Measurements from ENCODE around the gene CROCC.
"Not testable (repeated sequence)": the region's sequence is repeated elsewhere in the genome, so short reads cannot be mapped to it uniquely, and the experiment has no call there.

Gene CROCC

GRCh38 chr1:16895598-16896315 is 26.0 kb upstream of the CROCC start, which contains the start of gene RNU1-2:
Gene RNU1-2 (plus strand): TSS chr1:16895980.
- peak; percentile 91 for DNase-seq (ENCODE audit: low spot score)

- DNase-seq (ENCODE audit: low spot score), result peak; percentile 85
These were observed 25.2 kb upstream of the CROCC start for GRCh38 chr1:16896316-16897055.

- DNase-seq (ENCODE audit: low spot score), result not testable (repeated sequence)
These were observed 24.1 kb upstream of the CROCC start for GRCh38 chr1:16897653-16898052.

- not testable (repeated sequence) for DNase-seq (ENCODE audit: low spot score)
These were observed 23.4 kb upstream of the CROCC start for GRCh38 chr1:16898298-16898697.

- not testable (repeated sequence) for DNase-seq (ENCODE audit: low spot score)
These were observed 22.7 kb upstream of the CROCC start for GRCh38 chr1:16899020-16899419.

GRCh38 chr1:16900751-16901150 is 21.0 kb upstream of the CROCC start:
- DNase-seq (ENCODE audit: low spot score), result no peak

- not testable (repeated sequence) for DNase-seq (ENCODE audit: low spot score)
These were observed 20.4 kb upstream of the CROCC start for GRCh38 chr1:16901371-16901770.

- DNase-seq (ENCODE audit: low spot score), result no peak
These were observed 18.7 kb upstream of the CROCC start for GRCh38 chr1:16903054-16903453.

- DNase-seq (ENCODE audit: low spot score), result no peak
These were observed 18.3 kb upstream of the CROCC start for GRCh38 chr1:16903458-16903796.

GRCh38 chr1:16904560-16905109 is 17.1 kb upstream of the CROCC start:
- peak; percentile 96 for DNase-seq (ENCODE audit: low spot score)

- no peak for DNase-seq (ENCODE audit: low spot score)
These were observed 16.4 kb upstream of the CROCC start for GRCh38 chr1:16905110-16905867.

GRCh38 chr1:16905868-16906702 is 15.6 kb upstream of the CROCC start:
- DNase-seq (ENCODE audit: low spot score), result no peak

GRCh38 chr1:16906873-16907272 is 14.9 kb upstream of the CROCC start:
- no peak for DNase-seq (ENCODE audit: low spot score)

GRCh38 chr1:16907870-16908758 is 13.6 kb upstream of the CROCC start:
- no peak for DNase-seq (ENCODE audit: low spot score)

- DNase-seq (ENCODE audit: low spot score), result not testable (repeated sequence)
These were observed 9.6 kb upstream of the CROCC start for GRCh38 chr1:16911851-16912721.

- DNase-seq (ENCODE audit: low spot score), result not testable (repeated sequence)
These were observed 9.0 kb upstream of the CROCC start for GRCh38 chr1:16912742-16913141.

GRCh38 chr1:16913181-16913832 is 8.4 kb upstream of the CROCC start:
- DNase-seq (ENCODE audit: low spot score), result no peak

- DNase-seq (ENCODE audit: low spot score), result peak; percentile 93
These were observed 7.7 kb upstream of the CROCC start for GRCh38 chr1:16913833-16914662.

Data from hematopoietic multipotent progenitor cell treated with erythropoietin and hydrocortisone succinate and interleukin-3 and kit ligand, for 15 days (in vitro differentiated cells).